ENCODE data around the gene CBFA2T3.

CBFA2T3 gene

GRCh38 chr16:88974916-88975215 is 2.1 kb downstream of the CBFA2T3 start:
- DNase-seq: no peak

GRCh38 chr16:88974080-88974915 is 2.7 kb downstream of the CBFA2T3 start:
- no peak for DNase-seq

GRCh38 chr16:88973415-88974050 is 3.5 kb downstream of the CBFA2T3 start:
- DNase-seq: no peak

GRCh38 chr16:88973007-88973410 is 4.0 kb downstream of the CBFA2T3 start:
- DNase-seq: peak; percentile 49

GRCh38 chr16:88972349-88972748 is 4.7 kb downstream of the CBFA2T3 start:
- no peak for DNase-seq

GRCh38 chr16:88971371-88972097 is 5.5 kb downstream of the CBFA2T3 start:
- DNase-seq: no peak

- DNase-seq: no peak
These were observed 6.4 kb downstream of the CBFA2T3 start for GRCh38 chr16:88970539-88971065.

GRCh38 chr16:88970050-88970449 is 7.0 kb downstream of the CBFA2T3 start:
- no peak for DNase-seq

GRCh38 chr16:88969361-88969831 is 7.6 kb downstream of the CBFA2T3 start:
- DNase-seq: no peak

- no peak for DNase-seq
These were observed 8.3 kb downstream of the CBFA2T3 start for GRCh38 chr16:88968589-88969280.

GRCh38 chr16:88967830-88968588 is 9.0 kb downstream of the CBFA2T3 start:
- no peak for DNase-seq

GRCh38 chr16:88966986-88967829 is 9.8 kb downstream of the CBFA2T3 start:
- no peak for DNase-seq

- no peak for DNase-seq
These were observed 11.1 kb downstream of the CBFA2T3 start for GRCh38 chr16:88965826-88966480.

- no peak for DNase-seq
These were observed 11.6 kb downstream of the CBFA2T3 start for GRCh38 chr16:88965411-88965810.

GRCh38 chr16:88964636-88965035 is 12.4 kb downstream of the CBFA2T3 start:
- DNase-seq: no peak

- no peak for DNase-seq
These were observed 13.4 kb downstream of the CBFA2T3 start for GRCh38 chr16:88963583-88963982.

- DNase-seq: no peak
These were observed 14.4 kb downstream of the CBFA2T3 start for GRCh38 chr16:88962478-88963152.

- DNase-seq: no peak
These were observed 16.0 kb downstream of the CBFA2T3 start for GRCh38 chr16:88961011-88961410.

GRCh38 chr16:88960516-88960915 is 16.5 kb downstream of the CBFA2T3 start:
- no peak for DNase-seq

GRCh38 chr16:88959022-88959421 is 18.0 kb downstream of the CBFA2T3 start:
- DNase-seq: no peak

All from eye (tissue), 1 donor.